ENCODE measurements around the gene SMIM33.
A peak's percentile ranks its signal among the peaks of the same experiment; 100 is the strongest.
"Not testable (repeated sequence)": the region's sequence is repeated elsewhere in the genome, so short reads cannot be mapped to it uniquely, and the experiment has no call there.

SMIM33 gene

GRCh38 chr5:139481580-139482049 is 10.8 kb downstream of the SMIM33 start:
- H3K4me1 ChIP-seq (ENCODE audit: control insufficient read depth in 5 of 5, insufficient read depth in 5 of 5, low read length in 5 of 5), result peaks cover 8 to 38% (median 25%) of the 10 kb centered on the region in 5 donors

GRCh38 chr5:139482050-139482889 is 11.5 kb downstream of the SMIM33 start, which contains the start of gene STING1:
Gene STING1, minus strand, starts transcription at chr5:139482758. Its CDS starts 1,054 bp downstream, at chr5:139481704.
- Histone ChIP-seq H3K27me3 (ENCODE audit: control insufficient read depth in 5 of 5, insufficient read depth in 4 of 5, low read length in 5 of 5) (no peaks in the 10 kb centered on the region), H3K36me3 (ENCODE audit: control insufficient read depth in 5 of 5, insufficient read depth in 5 of 5, low read length in 5 of 5) (peaks cover 0 to 20% (median 14%) of the 10 kb centered on the region in 5 donors), H3K9me3 (ENCODE audit: control insufficient read depth in 5 of 5, low read length in 5 of 5) (no peaks in the 10 kb centered on the region), H3K4me1 (ENCODE audit: control insufficient read depth in 5 of 5, insufficient read depth in 5 of 5, low read length in 5 of 5) (peaks cover 8 to 41% (median 25%) of the 10 kb centered on the region in 5 donors), H3K27ac (ENCODE audit: low read depth, low read length) (peak within 1 kb of the TSS; percentile 91), H3K9ac (ENCODE audit: low read length in 5 of 5) (peak within 1 kb of the TSS; percentile 43 to 88 (median 77)), H3K4me3 (ENCODE audit: low read depth in 1 of 5, low read length in 5 of 5) (peak within 1 kb of the TSS; percentile 48 to 77 (median 73))

More at GRCh38 chr5:139481580-139482049, 10.8 kb downstream of the SMIM33 start:
- Histone ChIP-seq H3K27ac (ENCODE audit: low read depth, low read length) (peak overlapping the region; percentile 91), H3K9ac (ENCODE audit: low read length in 5 of 5) (peak overlapping the region; percentile 43 to 88 (median 77)), H3K36me3 (ENCODE audit: control insufficient read depth in 5 of 5, insufficient read depth in 5 of 5, low read length in 5 of 5) (peaks cover 0 to 26% (median 18%) of the 10 kb centered on the region in 5 donors), H3K9me3 (ENCODE audit: control insufficient read depth in 5 of 5, low read length in 5 of 5) (no peaks in the 10 kb centered on the region), H3K4me3 (ENCODE audit: low read depth in 1 of 5, low read length in 5 of 5) (peak overlapping the region; percentile 48 to 77 (median 73)), H3K27me3 (ENCODE audit: control insufficient read depth in 5 of 5, insufficient read depth in 4 of 5, low read length in 5 of 5) (no peaks in the 10 kb centered on the region)

GRCh38 chr5:139482890-139483208 is 12.0 kb downstream of the SMIM33 start:
- H3K9me3 ChIP-seq (ENCODE audit: control insufficient read depth in 5 of 5, low read length in 5 of 5); H3K27me3 ChIP-seq (ENCODE audit: control insufficient read depth in 5 of 5, insufficient read depth in 4 of 5, low read length in 5 of 5): not testable (repeated sequence)
- Histone ChIP-seq H3K36me3 (ENCODE audit: control insufficient read depth in 5 of 5, insufficient read depth in 5 of 5, low read length in 5 of 5) (peaks cover 0 to 15% (median 8%) of the 10 kb centered on the region in 5 donors), H3K4me3 (ENCODE audit: low read depth in 1 of 5, low read length in 5 of 5) (peak overlapping the region in 3 of 5 donors; percentile 71 to 75 (median 73)), H3K4me1 (ENCODE audit: control insufficient read depth in 5 of 5, insufficient read depth in 5 of 5, low read length in 5 of 5) (peaks cover 8 to 46% (median 25%) of the 10 kb centered on the region in 5 donors), H3K27ac (ENCODE audit: low read depth, low read length) (peak overlapping the region; percentile 91), H3K9ac (ENCODE audit: low read length in 5 of 5) (peak overlapping the region in 1 of 5 donors; percentile 88)

GRCh38 chr5:139486201-139486600 is 15.4 kb downstream of the SMIM33 start:
- H3K27me3 ChIP-seq (ENCODE audit: control insufficient read depth in 5 of 5, insufficient read depth in 4 of 5, low read length in 5 of 5), result no peaks in the 10 kb centered on the region
- no peaks in the 10 kb centered on the region for H3K9me3 ChIP-seq (ENCODE audit: control insufficient read depth in 5 of 5, low read length in 5 of 5)
- no peaks in the 10 kb centered on the region for H3K36me3 ChIP-seq (ENCODE audit: control insufficient read depth in 5 of 5, insufficient read depth in 5 of 5, low read length in 5 of 5)
- H3K27ac ChIP-seq (ENCODE audit: low read depth, low read length), result no peak overlapping the region
- H3K4me1 ChIP-seq (ENCODE audit: control insufficient read depth in 5 of 5, insufficient read depth in 5 of 5, low read length in 5 of 5), result peaks cover 10 to 47% (median 21%) of the 10 kb centered on the region in 5 donors
- no peak overlapping the region for H3K9ac ChIP-seq (ENCODE audit: low read length in 5 of 5)
- H3K4me3 ChIP-seq (ENCODE audit: low read depth in 1 of 5, low read length in 5 of 5), result no peak overlapping the region

GRCh38 chr5:139488260-139488659 is 17.5 kb downstream of the SMIM33 start:
- Histone ChIP-seq H3K27ac (ENCODE audit: low read depth, low read length) (no peak overlapping the region), H3K9ac (ENCODE audit: low read length in 5 of 5) (no peak overlapping the region), H3K4me1 (ENCODE audit: control insufficient read depth in 5 of 5, insufficient read depth in 5 of 5, low read length in 5 of 5) (peaks cover 10 to 37% (median 14%) of the 10 kb centered on the region in 5 donors), H3K27me3 (ENCODE audit: control insufficient read depth in 5 of 5, insufficient read depth in 4 of 5, low read length in 5 of 5) (no peaks in the 10 kb centered on the region), H3K4me3 (ENCODE audit: low read depth in 1 of 5, low read length in 5 of 5) (no peak overlapping the region), H3K36me3 (ENCODE audit: control insufficient read depth in 5 of 5, insufficient read depth in 5 of 5, low read length in 5 of 5) (no peaks in the 10 kb centered on the region), H3K9me3 (ENCODE audit: control insufficient read depth in 5 of 5, low read length in 5 of 5) (no peaks in the 10 kb centered on the region)

- H3K4me3 ChIP-seq (ENCODE audit: low read depth in 1 of 5, low read length in 5 of 5), result peak overlapping the region in 1 of 5 donors; percentile 10
- H3K27me3 ChIP-seq (ENCODE audit: control insufficient read depth in 5 of 5, insufficient read depth in 4 of 5, low read length in 5 of 5), result no peaks in the 10 kb centered on the region
- H3K36me3 ChIP-seq (ENCODE audit: control insufficient read depth in 5 of 5, insufficient read depth in 5 of 5, low read length in 5 of 5), result no peaks in the 10 kb centered on the region
- peak overlapping the region in 2 of 5 donors; percentile 24 to 29 for H3K9ac ChIP-seq (ENCODE audit: low read length in 5 of 5)
- no peaks in the 10 kb centered on the region for H3K9me3 ChIP-seq (ENCODE audit: control insufficient read depth in 5 of 5, low read length in 5 of 5)
- peaks cover 6 to 29% (median 10%) of the 10 kb centered on the region in 5 donors for H3K4me1 ChIP-seq (ENCODE audit: control insufficient read depth in 5 of 5, insufficient read depth in 5 of 5, low read length in 5 of 5)
- no peak overlapping the region for H3K27ac ChIP-seq (ENCODE audit: low read depth, low read length)
Measured at GRCh38 chr5:139492700-139493192, 21.9 kb downstream of the SMIM33 start.

- Histone ChIP-seq H3K4me3 (ENCODE audit: low read depth in 1 of 5, low read length in 5 of 5) (no peak overlapping the region), H3K4me1 (ENCODE audit: control insufficient read depth in 5 of 5, insufficient read depth in 5 of 5, low read length in 5 of 5) (peaks cover 4 to 20% (median 8%) of the 10 kb centered on the region in 5 donors), H3K27ac (ENCODE audit: low read depth, low read length) (no peak overlapping the region), H3K36me3 (ENCODE audit: control insufficient read depth in 5 of 5, insufficient read depth in 5 of 5, low read length in 5 of 5) (no peaks in the 10 kb centered on the region), H3K9me3 (ENCODE audit: control insufficient read depth in 5 of 5, low read length in 5 of 5) (no peaks in the 10 kb centered on the region), H3K9ac (ENCODE audit: low read length in 5 of 5) (no peak overlapping the region), H3K27me3 (ENCODE audit: control insufficient read depth in 5 of 5, insufficient read depth in 4 of 5, low read length in 5 of 5) (no peaks in the 10 kb centered on the region)
Measured at GRCh38 chr5:139494256-139494655, 23.5 kb downstream of the SMIM33 start.

GRCh38 chr5:139494832-139495231 is 24.0 kb downstream of the SMIM33 start:
- Histone ChIP-seq H3K4me1 (ENCODE audit: control insufficient read depth in 5 of 5, insufficient read depth in 5 of 5, low read length in 5 of 5) (peaks cover 4 to 20% (median 8%) of the 10 kb centered on the region in 5 donors), H3K27ac (ENCODE audit: low read depth, low read length) (peak overlapping the region; percentile 2), H3K9me3 (ENCODE audit: control insufficient read depth in 5 of 5, low read length in 5 of 5) (no peaks in the 10 kb centered on the region), H3K27me3 (ENCODE audit: control insufficient read depth in 5 of 5, insufficient read depth in 4 of 5, low read length in 5 of 5) (no peaks in the 10 kb centered on the region), H3K9ac (ENCODE audit: low read length in 5 of 5) (no peak overlapping the region), H3K4me3 (ENCODE audit: low read depth in 1 of 5, low read length in 5 of 5) (no peak overlapping the region), H3K36me3 (ENCODE audit: control insufficient read depth in 5 of 5, insufficient read depth in 5 of 5, low read length in 5 of 5) (no peaks in the 10 kb centered on the region)

GRCh38 chr5:139495638-139496435 is 25.0 kb downstream of the SMIM33 start:
- Histone ChIP-seq H3K9ac (ENCODE audit: low read length in 5 of 5) (no peak overlapping the region), H3K36me3 (ENCODE audit: control insufficient read depth in 5 of 5, insufficient read depth in 5 of 5, low read length in 5 of 5) (no peaks in the 10 kb centered on the region), H3K27ac (ENCODE audit: low read depth, low read length) (peak overlapping the region; percentile 2), H3K4me3 (ENCODE audit: low read depth in 1 of 5, low read length in 5 of 5) (no peak overlapping the region), H3K9me3 (ENCODE audit: control insufficient read depth in 5 of 5, low read length in 5 of 5) (no peaks in the 10 kb centered on the region), H3K4me1 (ENCODE audit: control insufficient read depth in 5 of 5, insufficient read depth in 5 of 5, low read length in 5 of 5) (peaks cover 4 to 20% (median 8%) of the 10 kb centered on the region in 5 donors), H3K27me3 (ENCODE audit: control insufficient read depth in 5 of 5, insufficient read depth in 4 of 5, low read length in 5 of 5) (no peaks in the 10 kb centered on the region)
